MM.1S (cell line): ENCODE data around the gene VRK3.

Experiments
- DNase-seq: peaks from one replicate; pipeline ENCODE4 v3.0.0-alpha.2; 2015
- H2AFZ ChIP-seq: fragments of 300-600 bp; sonication (generic); 2 replicates; pipeline ENCODE4 v1.6.0; 2016; ENCODE audit warnings: antibody characterized with exemption, low read length
- H3F3A ChIP-seq: fragments of 300-600 bp; sonication (generic); 2 replicates; pipeline ENCODE4 v1.6.1; 2016; ENCODE audit warnings: mild to moderate bottlenecking, antibody characterized with exemption, low read length, moderate library complexity, mixed read lengths; ENCODE audit not compliant: insufficient read depth
- H3K27ac ChIP-seq: fragments of 300-600 bp; sonication (generic); 2 replicates; pipeline ENCODE4 v1.5.1; 2016; ENCODE audit warnings: mild to moderate bottlenecking, low read length
- H3K27me3 ChIP-seq: fragments of 300-600 bp; sonication (generic); replicated peaks from 2 replicates; pipeline ENCODE4 v1.6.0; 2016; ENCODE audit warnings: low read length; ENCODE audit not compliant: insufficient read depth
- H3K36me3 ChIP-seq: fragments of 300-600 bp; sonication (generic); replicated peaks from 2 replicates; pipeline ENCODE4 v1.6.1; 2016; ENCODE audit warnings: mild to moderate bottlenecking, low read length, mixed read lengths; ENCODE audit not compliant: insufficient read depth
- H3K4me1 ChIP-seq: fragments of 300-600 bp; sonication (generic); 2 replicates; pipeline ENCODE4 v1.6.1; 2016; ENCODE audit warnings: low read length, mixed read lengths
- H3K4me2 ChIP-seq: fragments of 300-600 bp; sonication (generic); 2 replicates; pipeline ENCODE4 v1.6.0; 2016; ENCODE audit warnings: low read depth, low read length
- H3K4me3 ChIP-seq: fragments of 300-600 bp; sonication (generic); 2 replicates; pipeline ENCODE4 v1.5.1; 2016; ENCODE audit warnings: low read length, mixed read lengths
- H3K79me2 ChIP-seq: fragments of 300-600 bp; sonication (generic); 2 replicates; pipeline ENCODE4 v1.6.1; 2016; ENCODE audit warnings: mixed run types, low read length, mixed read lengths
- H3K9ac ChIP-seq: fragments of 300-600 bp; sonication (generic); 2 replicates; pipeline ENCODE4 v1.6.1; 2016; ENCODE audit warnings: low read length, mixed read lengths
- H3K9me2 ChIP-seq: fragments of 300-600 bp; sonication (generic); replicated peaks from 2 replicates; pipeline ENCODE4 v1.6.1; 2016; ENCODE audit warnings: mild to moderate bottlenecking, low read length, mixed read lengths; ENCODE audit not compliant: insufficient read depth
- H3K9me3 ChIP-seq: fragments of 300-600 bp; sonication (generic); replicated peaks from 2 replicates; pipeline ENCODE4 v1.6.1; 2016; ENCODE audit warnings: mild to moderate bottlenecking, low read length, mixed read lengths; ENCODE audit not compliant: insufficient read depth
- H4K20me1 ChIP-seq: fragments of 300-600 bp; sonication (generic); 2 replicates; pipeline ENCODE4 v1.6.1; 2016; ENCODE audit warnings: mild to moderate bottlenecking, low read length, moderate library complexity, mixed read lengths; ENCODE audit not compliant: insufficient read depth
- CTCF ChIP-seq: fragments of 300-600 bp; sonication (generic); IDR thresholded peaks from 2 replicates; pipeline ENCODE4 v1.5.1; 2016; ENCODE audit warnings: antibody characterized with exemption, low read length, mixed read lengths
- EZH2 ChIP-seq: fragments of 300-600 bp; sonication (generic); optimal IDR thresholded peaks from 2 replicates; pipeline ENCODE3; 2017; ENCODE audit warnings: low read depth, mild to moderate bottlenecking, antibody characterized with exemption, low read length, mixed read lengths
- EZH2phosphoT487 ChIP-seq: fragments of 300-600 bp; sonication (generic); IDR thresholded peaks from 2 replicates; pipeline ENCODE4 v1.6.1; 2018; ENCODE audit warnings: antibody characterized with exemption, low read length

Gene VRK3

DNA sequence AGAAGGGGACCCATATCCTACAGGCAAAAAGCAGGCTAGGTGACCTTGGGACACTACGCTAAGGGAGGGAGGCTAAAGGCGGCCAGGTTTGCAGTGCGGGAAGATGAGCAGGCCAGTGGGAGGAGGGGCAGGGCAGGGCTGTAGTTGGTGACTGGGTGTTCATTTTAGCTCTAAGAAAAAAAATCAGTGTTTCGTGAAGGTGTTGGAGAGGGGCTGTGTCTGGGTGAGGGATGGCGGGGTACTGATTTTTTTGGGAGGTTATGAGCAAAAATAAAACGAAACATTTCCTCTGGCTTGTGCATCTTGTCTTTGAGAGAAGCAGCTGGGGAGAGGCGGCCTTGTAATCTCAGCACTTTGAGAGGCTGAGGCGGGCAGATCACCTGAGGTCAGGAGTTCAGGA, 91.5 kb downstream of the VRK3 start:
- H3K4me3 ChIP-seq = no peak overlapping the region
- peaks cover 6% of the 10 kb centered on the region; the same call in 1 of the 2 replicates for H3K4me1 ChIP-seq
- no peaks in the 10 kb centered on the region for H3K9me2 ChIP-seq
- H3K36me3 ChIP-seq = no peaks in the 10 kb centered on the region
- no peak overlapping the region for H3K9ac ChIP-seq
- no peaks in the 10 kb centered on the region for H3K9me3 ChIP-seq
- TF ChIP-seq EZH2phosphoT487 = no peak
- TF ChIP-seq EZH2 = no peak
- TF ChIP-seq CTCF = no peak
- H3K27ac ChIP-seq = no peak overlapping the region
- H4K20me1 ChIP-seq = no peaks in the 10 kb centered on the region
- no peak for DNase-seq
- peaks cover 1% of the 10 kb centered on the region for H3F3A ChIP-seq
- no peak overlapping the region for H2AFZ ChIP-seq
- H3K4me2 ChIP-seq = no peak overlapping the region
- no peaks in the 10 kb centered on the region for H3K27me3 ChIP-seq
- H3K79me2 ChIP-seq = peaks cover 7% of the 10 kb centered on the region

- no peak for DNase-seq
- H3K79me2 ChIP-seq = peaks cover 16% of the 10 kb centered on the region
- no peak overlapping the region for H2AFZ ChIP-seq
- no peak for TF ChIP-seq CTCF
- TF ChIP-seq EZH2phosphoT487 = no peak
- no peak for TF ChIP-seq EZH2
- H3F3A ChIP-seq = peaks cover 3% of the 10 kb centered on the region
- H3K4me2 ChIP-seq = no peak overlapping the region
- no peaks in the 10 kb centered on the region for H3K9me3 ChIP-seq
- no peaks in the 10 kb centered on the region for H4K20me1 ChIP-seq
- H3K4me3 ChIP-seq = no peak overlapping the region
- peaks cover 9% of the 10 kb centered on the region for H3K4me1 ChIP-seq
- no peaks in the 10 kb centered on the region for H3K9me2 ChIP-seq
- no peaks in the 10 kb centered on the region for H3K27me3 ChIP-seq
- peaks cover 2% of the 10 kb centered on the region; the same call in 1 of the 2 replicates for H3K36me3 ChIP-seq
- H3K9ac ChIP-seq = no peak overlapping the region
- H3K27ac ChIP-seq = no peak overlapping the region
Observed at GRCh38 chr19:49932731-49933131, 92.4 kb downstream of the VRK3 start.

DNA sequence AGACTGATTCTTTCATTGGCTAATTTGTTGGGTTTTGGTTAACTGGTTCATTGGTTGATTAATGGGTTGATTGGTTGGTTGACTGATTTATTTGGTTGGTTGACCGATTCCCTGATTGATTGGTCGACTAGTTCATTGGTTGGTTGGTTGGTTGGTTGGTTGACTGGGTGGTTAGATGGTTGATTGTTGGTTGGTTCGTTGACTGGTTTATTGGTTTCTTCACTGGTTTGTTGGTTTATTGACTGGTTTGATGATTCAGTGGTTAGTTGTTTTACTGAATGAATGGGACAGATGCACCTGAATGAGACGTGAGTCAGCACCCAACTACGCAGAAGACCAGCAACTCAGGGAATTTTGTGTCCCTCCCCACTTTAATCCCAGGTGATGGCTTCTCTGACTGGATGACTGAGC, 93.1 kb downstream of the VRK3 start:
- no peaks in the 10 kb centered on the region for H4K20me1 ChIP-seq
- no peaks in the 10 kb centered on the region for H3K9me2 ChIP-seq
- H3K4me3 ChIP-seq = no peak overlapping the region
- H2AFZ ChIP-seq = no peak overlapping the region
- no peak overlapping the region for H3K27ac ChIP-seq
- no peak for DNase-seq
- H3K4me2 ChIP-seq = no peak overlapping the region
- H3K79me2 ChIP-seq = peaks cover 23% of the 10 kb centered on the region
- H3K36me3 ChIP-seq = peaks cover 6% of the 10 kb centered on the region; the same call in 1 of the 2 replicates
- H3K27me3 ChIP-seq = no peaks in the 10 kb centered on the region
- H3K9ac ChIP-seq = no peak overlapping the region
- H3K4me1 ChIP-seq = peaks cover 16% of the 10 kb centered on the region
- H3F3A ChIP-seq = peaks cover 3% of the 10 kb centered on the region
- TF ChIP-seq CTCF = no peak
- TF ChIP-seq EZH2phosphoT487 = no peak
- TF ChIP-seq EZH2 = no peak
- H3K9me3 ChIP-seq = no peaks in the 10 kb centered on the region
